Measurements from ENCODE around the gene TMPRSS13.

DNA sequence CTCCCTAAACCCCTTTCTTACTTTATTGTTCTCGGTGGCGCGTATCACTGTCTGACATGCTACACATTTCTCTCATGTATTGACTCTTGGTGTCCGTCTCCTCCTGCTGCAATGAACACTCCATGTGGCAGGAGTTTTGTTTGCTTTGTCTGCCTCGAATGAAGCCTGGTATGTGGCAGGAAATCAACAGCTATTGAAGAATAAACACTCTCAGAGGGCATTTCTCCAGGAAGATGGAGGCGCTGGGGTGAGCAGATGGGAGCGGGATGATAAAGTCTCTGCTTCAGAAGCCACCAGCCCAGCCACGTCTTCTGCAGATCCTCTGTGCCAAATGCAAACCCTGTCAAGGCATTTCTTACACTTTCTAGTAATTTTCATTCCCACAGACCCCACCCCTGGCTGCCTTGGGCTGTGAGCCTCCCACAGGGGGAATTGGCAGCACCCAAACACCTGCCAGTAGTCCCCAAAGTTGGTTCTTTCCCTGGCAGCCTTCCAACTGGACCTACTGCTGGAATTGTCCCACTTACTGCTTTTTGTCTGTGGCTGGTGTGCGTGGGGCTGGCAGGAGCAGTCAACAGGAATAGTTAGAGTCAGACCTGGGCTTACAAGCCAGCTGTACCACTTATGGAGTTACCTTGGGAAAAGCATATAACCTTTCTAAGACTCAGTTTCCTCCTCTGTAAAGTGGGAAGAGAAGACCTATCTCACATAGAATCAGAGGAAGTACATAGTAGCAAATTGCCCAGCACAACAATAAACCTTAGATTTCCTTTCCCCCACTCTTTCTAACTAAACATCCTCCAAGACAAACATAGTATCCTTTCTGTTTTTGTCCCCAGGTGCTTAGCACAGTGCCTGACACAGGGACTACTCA is 43.7 kb upstream of the TMPRSS13 start:
- TF ChIP-seq, protein P1, sequence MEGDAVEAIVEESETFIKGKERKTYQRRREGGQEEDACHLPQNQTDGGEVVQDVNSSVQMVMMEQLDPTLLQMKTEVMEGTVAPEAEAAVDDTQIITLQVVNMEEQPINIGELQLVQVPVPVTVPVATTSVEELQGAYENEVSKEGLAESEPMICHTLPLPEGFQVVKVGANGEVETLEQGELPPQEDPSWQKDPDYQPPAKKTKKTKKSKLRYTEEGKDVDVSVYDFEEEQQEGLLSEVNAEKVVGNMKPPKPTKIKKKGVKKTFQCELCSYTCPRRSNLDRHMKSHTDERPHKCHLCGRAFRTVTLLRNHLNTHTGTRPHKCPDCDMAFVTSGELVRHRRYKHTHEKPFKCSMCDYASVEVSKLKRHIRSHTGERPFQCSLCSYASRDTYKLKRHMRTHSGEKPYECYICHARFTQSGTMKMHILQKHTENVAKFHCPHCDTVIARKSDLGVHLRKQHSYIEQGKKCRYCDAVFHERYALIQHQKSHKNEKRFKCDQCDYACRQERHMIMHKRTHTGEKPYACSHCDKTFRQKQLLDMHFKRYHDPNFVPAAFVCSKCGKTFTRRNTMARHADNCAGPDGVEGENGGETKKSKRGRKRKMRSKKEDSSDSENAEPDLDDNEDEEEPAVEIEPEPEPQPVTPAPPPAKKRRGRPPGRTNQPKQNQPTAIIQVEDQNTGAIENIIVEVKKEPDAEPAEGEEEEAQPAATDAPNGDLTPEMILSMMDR (IDR thresholded peaks at IDR 0.05 in 8 of 11, conservative IDR thresholded peaks at IDR 0.05 in 3 of 11): no peak
- TF ChIP-seq POLR2A (IDR thresholded peaks at IDR 0.05): no peak

Data from spleen (tissue), 7 donors.